ENCODE measurements around the gene ITGA1. TPM values are rescaled to one million over a fixed set of nuclear protein-coding genes. Genes with fewer than 3 reads are reported as not detected.

ITGA1 gene
- total RNA-seq, 4 donors from 2014 or later, result 21.2 to 49.5 (median 43.1) TPM

DNA sequence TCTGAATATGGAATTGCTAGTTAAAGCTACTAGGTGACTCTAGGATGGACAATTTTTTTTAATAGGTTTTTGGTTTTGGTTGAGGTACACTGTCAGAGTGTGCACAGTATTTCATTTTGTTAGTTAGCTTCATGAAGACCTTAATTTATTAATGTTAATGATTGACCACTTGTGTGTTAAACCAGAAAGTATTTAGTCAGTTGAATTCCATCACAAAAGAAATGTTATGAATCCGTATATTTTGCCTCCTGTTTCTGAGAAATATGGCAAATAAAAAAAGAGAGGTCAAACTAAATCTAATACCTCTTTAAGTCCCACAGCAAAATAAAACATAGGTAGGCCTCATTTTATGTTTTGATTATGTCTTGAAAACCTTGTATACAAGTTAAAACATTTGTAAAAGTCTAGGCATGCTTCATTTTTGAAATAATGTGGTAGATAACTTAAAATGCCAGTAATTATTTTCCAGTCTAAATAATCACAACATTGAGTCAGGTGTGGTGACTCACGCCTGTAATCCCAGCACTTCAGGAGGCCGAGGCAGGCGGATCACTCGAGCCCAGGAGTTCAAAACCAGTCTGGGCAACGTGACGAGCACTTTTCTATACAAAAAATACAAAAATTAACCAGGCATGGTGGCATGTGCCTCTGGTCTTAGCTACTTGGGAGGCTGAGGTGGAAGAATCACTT, 50.8 kb downstream of the ITGA1 start:
- H3K36me3 ChIP-seq, result no peaks in the 10 kb centered on the region
- peak overlapping the region in 2 of 4 donors; percentile 12 to 71 for H3K27ac ChIP-seq
- no peak overlapping the region for H3K4me3 ChIP-seq
- DNase-seq, result no peak
- H3K27me3 ChIP-seq, result no peaks in the 10 kb centered on the region
- TF ChIP-seq CTCF (IDR thresholded peaks at IDR 0.05), result no peak
- no peak for TF ChIP-seq POLR2A (IDR thresholded peaks at IDR 0.05)
- no peaks in the 10 kb centered on the region for H3K9me3 ChIP-seq
- H3K4me1 ChIP-seq, result no peaks in the 10 kb centered on the region

- Histone ChIP-seq H3K9me3 (no peaks in the 10 kb centered on the region), H3K4me3 (no peak overlapping the region), H3K27ac (peak overlapping the region in 1 of 4 donors; percentile 71), H3K4me1 (no peaks in the 10 kb centered on the region), H3K27me3 (no peaks in the 10 kb centered on the region), H3K36me3 (no peaks in the 10 kb centered on the region)
- TF ChIP-seq CTCF (IDR thresholded peaks at IDR 0.05), result no peak
- TF ChIP-seq POLR2A (IDR thresholded peaks at IDR 0.05), result no peak
- no peak for DNase-seq
These were observed 51.6 kb downstream of the ITGA1 start for GRCh38 chr5:52839285-52839684.

- no peaks in the 10 kb centered on the region for H3K4me1 ChIP-seq
- TF ChIP-seq POLR2A (IDR thresholded peaks at IDR 0.05), result no peak
- no peak for TF ChIP-seq CTCF (IDR thresholded peaks at IDR 0.05)
- no peak for DNase-seq
- no peaks in the 10 kb centered on the region for H3K27me3 ChIP-seq
- no peaks in the 10 kb centered on the region for H3K36me3 ChIP-seq
- H3K9me3 ChIP-seq, result no peaks in the 10 kb centered on the region
- H3K27ac ChIP-seq, result peak overlapping the region in 2 of 4 donors; percentile 61 to 71
- no peak overlapping the region for H3K4me3 ChIP-seq
These were observed 52.7 kb downstream of the ITGA1 start for GRCh38 chr5:52840277-52841050.

DNA sequence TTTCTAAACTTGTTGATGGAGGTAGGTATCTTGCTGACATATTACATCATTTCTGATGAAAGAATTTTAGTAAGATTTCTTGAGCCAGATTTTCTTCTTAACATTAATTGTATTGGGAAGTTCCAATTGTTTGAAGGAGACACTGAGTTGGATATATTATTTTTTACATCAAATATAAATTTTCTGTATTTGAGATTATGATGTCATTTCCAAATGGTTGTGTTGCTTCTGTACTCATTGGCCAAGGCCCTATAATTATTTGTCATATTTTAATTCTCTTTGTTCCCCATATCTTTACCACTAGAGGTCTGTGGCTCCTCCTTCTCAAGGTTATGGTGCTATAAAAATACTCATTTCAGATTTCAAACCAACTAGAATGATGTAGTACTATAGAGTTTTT, 53.4 kb downstream of the ITGA1 start:
- TF ChIP-seq POLR2A (IDR thresholded peaks at IDR 0.05), result no peak
- TF ChIP-seq CTCF (IDR thresholded peaks at IDR 0.05), result no peak
- DNase-seq, result no peak
- H3K9me3 ChIP-seq, result no peaks in the 10 kb centered on the region
- H3K4me1 ChIP-seq, result no peaks in the 10 kb centered on the region
- H3K27ac ChIP-seq, result peak overlapping the region in 2 of 4 donors; percentile 61 to 71
- no peak overlapping the region for H3K4me3 ChIP-seq
- no peaks in the 10 kb centered on the region for H3K36me3 ChIP-seq
- no peaks in the 10 kb centered on the region for H3K27me3 ChIP-seq

DNA sequence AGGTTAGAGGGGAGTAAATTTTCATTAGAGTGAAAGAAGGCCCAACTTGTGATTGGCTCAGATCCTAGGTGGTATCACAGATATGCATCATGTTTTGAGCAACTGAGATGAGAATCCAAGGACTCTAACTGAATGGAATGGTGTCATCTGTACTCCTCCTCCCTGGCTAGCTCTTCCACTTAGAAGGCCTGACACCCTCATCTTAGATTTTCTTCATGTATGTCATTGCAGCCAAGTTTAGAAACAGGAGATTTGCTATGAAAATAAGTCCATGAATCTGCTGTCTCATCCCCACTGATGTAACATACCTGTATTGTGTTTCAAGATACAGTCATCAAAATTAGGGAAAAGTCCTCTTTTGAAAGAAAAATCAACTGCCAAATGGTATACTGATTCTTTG, 54.4 kb downstream of the ITGA1 start:
- Histone ChIP-seq H3K27me3 (no peaks in the 10 kb centered on the region), H3K9me3 (no peaks in the 10 kb centered on the region), H3K4me1 (no peaks in the 10 kb centered on the region), H3K27ac (peak overlapping the region in 1 of 4 donors; percentile 71), H3K4me3 (no peak overlapping the region), H3K36me3 (no peaks in the 10 kb centered on the region)
- TF ChIP-seq CTCF (IDR thresholded peaks at IDR 0.05) (no peak), POLR2A (IDR thresholded peaks at IDR 0.05) (no peak)
- no peak for DNase-seq
